Measurements from ENCODE around the gene AHNAK. TPM values are rescaled to one million over a fixed set of nuclear protein-coding genes. Genes with fewer than 3 reads are reported as not detected.

AHNAK gene
- total and polyA plus RNA-seq, 2 of the 8 experiments (the other 6 are each of a cell fraction or from before 2014, with no cell fraction given) = 2.0 to 5.8 TPM

DNA sequence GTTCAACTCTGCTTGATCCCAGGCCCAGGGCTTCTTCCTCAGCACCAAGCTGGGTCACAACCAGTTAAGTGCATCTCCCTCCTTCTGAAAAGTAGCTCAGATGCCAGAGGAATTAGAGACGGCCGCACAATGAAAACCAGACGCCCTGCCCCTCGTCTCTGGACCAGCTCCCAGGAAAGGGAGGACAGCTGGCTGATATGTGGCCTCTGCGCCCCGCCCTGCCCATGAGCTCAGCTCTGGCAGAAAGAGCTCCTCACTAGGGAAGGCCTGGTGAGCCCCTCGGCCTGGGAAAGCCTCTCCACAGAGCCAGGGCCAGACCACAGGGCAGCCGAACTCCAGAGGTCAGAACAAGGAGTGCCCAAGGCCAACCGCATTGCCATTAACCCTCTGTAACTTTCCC lies 145.8 kb downstream of the AHNAK start:
- H2BK15ac ChIP-seq (ENCODE audit: low read length) = no peak overlapping the region
- no peaks in the 10 kb centered on the region for H3K9me3 ChIP-seq (ENCODE audit: insufficient read depth in 2 of 2, low read depth in 1 of 2, low read length in 1 of 2)
- H4K91ac ChIP-seq (replicated peaks; ENCODE audit: insufficient read length, low read length) = no peak overlapping the region
- no peak overlapping the region for H4K5ac ChIP-seq (ENCODE audit: insufficient read length, low read depth, low read length)
- no peak overlapping the region for H2BK120ac ChIP-seq (replicated peaks; ENCODE audit: low read depth, low read length)
- CTCF ChIA-PET (ENCODE audit: partially characterized antibody) = interaction anchor here (0.8 to 9.5 kb wide), 6 partner anchors 8 to 160 kb away, joined by 3 to 56 read pairs (median 8); no protein-coding TSS in a partner anchor
- no peak overlapping the region for H2AK5ac ChIP-seq (ENCODE audit: low read depth, low read length)
- DNase-seq (ENCODE audit: low read depth in 1 of 2, low spot score in 2 of 2) = no peak
- no peaks in the 10 kb centered on the region for H3K79me2 ChIP-seq (ENCODE audit: control insufficient read depth in 1 of 2, insufficient read depth in 2 of 2, low read length in 2 of 2)
- peaks cover 0 to 23% (median 1%) of the 10 kb centered on the region in 4 experiments; a peak in 5 of 7 replicates for H3K4me1 ChIP-seq (replicated peaks in 1 of 4; ENCODE audit: control insufficient read depth in 3 of 4, insufficient read depth in 4 of 4, low read length in 3 of 4)
- 88% methylated on average over 9 of the region's 9 CpGs; no CpG with 5 or more reads in 1 of the 2 experiments for WGBS, 2 experiments (ENCODE audit: extremely low coverage in 1 of 2, insufficient coverage in 1 of 2, insufficient read length in 1 of 2, insufficient replicate concordance in 2 of 2, low coverage in 1 of 2, low lambda C conversion rate in 2 of 2, missing lambda C conversion rate in 1 of 2)
- no peak for FAIRE-seq
- no peak overlapping the region for H3K4me3 ChIP-seq (ENCODE audit: extremely low read depth in 1 of 4, insufficient read depth in 2 of 4, low read depth in 3 of 4, low read length in 4 of 4)
- no peak overlapping the region for H3K4ac ChIP-seq (replicated peaks; ENCODE audit: insufficient read length, low read depth, low read length)
- H3K23me2 ChIP-seq (ENCODE audit: low read depth, low read length) = no peaks in the 10 kb centered on the region; the same call in 1 of the 2 replicates
- H3K56ac ChIP-seq (replicated peaks; ENCODE audit: insufficient read length, low read depth, low read length) = no peak overlapping the region
- H4K20me1 ChIP-seq (replicated peaks in 1 of 2; ENCODE audit: control insufficient read depth in 1 of 2, insufficient read depth in 2 of 2, low read length in 2 of 2) = no peaks in the 10 kb centered on the region
- H2BK12ac ChIP-seq (ENCODE audit: low read depth, low read length) = no peak overlapping the region
- H3K36me3 ChIP-seq (ENCODE audit: control insufficient read depth in 2 of 4, insufficient read depth in 4 of 4, low read length in 3 of 4) = no peaks in the 10 kb centered on the region
- no peaks in the 10 kb centered on the region for H3K79me1 ChIP-seq (ENCODE audit: low read depth, low read length)
- no peak overlapping the region for H3K4me2 ChIP-seq (ENCODE audit: insufficient read depth in 1 of 2, low read depth in 2 of 2, low read length in 2 of 2)
- no peak overlapping the region for H2BK5ac ChIP-seq (ENCODE audit: low read depth, low read length)
- POLR2A ChIA-PET (ENCODE audit: partially characterized antibody) = interaction anchor here (1.3 kb wide), 2 partner anchors 10 to 172 kb away, joined by 3 to 4 read pairs; no protein-coding TSS in a partner anchor
- no peak overlapping the region for H3K27ac ChIP-seq (ENCODE audit: low read depth, low read length)
- no peak overlapping the region for H4K8ac ChIP-seq (ENCODE audit: extremely low read depth, insufficient read depth, low read length)
- H3K9ac ChIP-seq (replicated peaks in 1 of 4; ENCODE audit: extremely low read depth in 1 of 4, low read depth in 3 of 4, low read length in 3 of 4) = no peak overlapping the region
- no peak overlapping the region for H2AFZ ChIP-seq (ENCODE audit: low read length)
- no peak overlapping the region for H3K23ac ChIP-seq (ENCODE audit: insufficient read length)
- no peak overlapping the region for H3K14ac ChIP-seq (ENCODE audit: insufficient read length)
- no peak overlapping the region for H2BK20ac ChIP-seq (ENCODE audit: low read length)
- H3K18ac ChIP-seq (ENCODE audit: extremely low read depth, low read length) = no peak overlapping the region
- 0 out of 7 replicates have a peak, but pooled peaks cover 0 to 2% (median 0%) of the 10 kb centered on the region in 4 experiments for H3K27me3 ChIP-seq (replicated peaks in 1 of 4; ENCODE audit: control insufficient read depth in 3 of 4, extremely low read depth in 1 of 4, insufficient read depth in 3 of 4, low read length in 3 of 4)
- TF ChIP-seq ZNF274 (IDR thresholded peaks at IDR 0.05; ENCODE audit: borderline replicate concordance, extremely low read depth, low read length) (no peak), JUN (IDR thresholded peaks at IDR 0.05; ENCODE audit: low read depth, low read length) (no peak), RBBP5 (IDR thresholded peaks at IDR 0.05; ENCODE audit: borderline replicate concordance, low read depth, low read length) (no peak), SUZ12 (IDR thresholded peaks at IDR 0.05; ENCODE audit: low read length) (no peak), SP1 (IDR thresholded peaks at IDR 0.05; ENCODE audit: low read depth, low read length) (no peak), TBP (IDR thresholded peaks at IDR 0.05; ENCODE audit: low read depth, low read length) (no peak), SIN3A (conservative IDR thresholded peaks at IDR 0.05 in 1 of 2, IDR thresholded peaks at IDR 0.05 in 1 of 2; ENCODE audit: low read depth in 1 of 2, low read length in 2 of 2) (no peak), MAFK (IDR thresholded peaks at IDR 0.05; ENCODE audit: low read depth, low read length) (no peak), HDAC6 (IDR thresholded peaks at IDR 0.05; ENCODE audit: low read depth, low read length) (no peak), KDM1A (IDR thresholded peaks at IDR 0.05; ENCODE audit: borderline replicate concordance, low read length) (no peak), CHD2 (IDR thresholded peaks at IDR 0.05; ENCODE audit: low read length) (no peak), SAP30 (IDR thresholded peaks at IDR 0.05; ENCODE audit: insufficient read depth, insufficient replicate concordance, low read length) (no peak), CREB1 (IDR thresholded peaks at IDR 0.05) (no peak)
- TF ChIP-seq, protein P1, sequence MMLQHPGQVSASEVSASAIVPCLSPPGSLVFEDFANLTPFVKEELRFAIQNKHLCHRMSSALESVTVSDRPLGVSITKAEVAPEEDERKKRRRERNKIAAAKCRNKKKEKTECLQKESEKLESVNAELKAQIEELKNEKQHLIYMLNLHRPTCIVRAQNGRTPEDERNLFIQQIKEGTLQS (IDR thresholded peaks at IDR 0.05; ENCODE audit: insufficient read depth, low read depth, low read length) = no peak
